ENCODE data around the gene CLRN3. TPM values are rescaled to one million over a fixed set of nuclear protein-coding genes. Genes with fewer than 3 reads are reported as not detected.

CLRN3 gene
- total and polyA plus RNA-seq, 2 of the 8 experiments (the other 6 are each of a cell fraction or from before 2014, with no cell fraction given) = not detected

DNA sequence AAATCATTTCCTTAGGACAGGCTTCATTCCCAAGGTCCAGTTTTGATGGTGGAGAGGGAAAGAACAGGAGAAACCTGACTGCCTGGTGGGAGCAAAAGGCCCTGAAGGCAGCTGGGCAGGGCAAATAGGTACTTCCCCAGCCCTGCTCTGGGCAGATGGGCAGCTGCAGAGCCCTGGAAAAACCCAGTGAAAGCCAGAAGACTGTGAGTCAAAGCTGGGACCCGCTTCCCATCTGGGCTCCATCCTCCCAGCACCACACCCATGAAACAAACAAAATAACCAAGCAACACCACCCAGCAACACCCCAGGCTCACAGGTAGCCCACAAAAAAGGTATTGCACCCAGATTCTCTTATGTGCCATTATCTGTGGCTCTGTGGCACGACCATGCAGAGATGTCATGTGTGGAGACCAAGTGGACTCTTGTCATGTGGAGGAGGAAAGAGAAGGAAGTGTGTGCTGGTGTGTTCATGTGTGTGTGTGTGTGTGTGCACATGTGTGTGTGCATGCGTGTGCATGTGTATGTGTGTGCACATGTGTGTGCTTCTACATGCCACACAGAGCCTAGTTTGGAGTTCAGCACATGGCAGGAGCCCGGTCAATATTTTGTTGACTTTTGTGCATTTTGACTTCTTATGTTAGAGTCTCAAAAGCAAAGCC lies 9.8 kb downstream of the CLRN3 start:
- Histone ChIP-seq H3K9me3 (ENCODE audit: insufficient read depth in 2 of 2, low read depth in 1 of 2, low read length in 1 of 2) (no peaks in the 10 kb centered on the region), H3K27me3 (replicated peaks in 1 of 4; ENCODE audit: control insufficient read depth in 3 of 4, extremely low read depth in 1 of 4, insufficient read depth in 3 of 4, low read length in 3 of 4) (no peaks in the 10 kb centered on the region), H2BK5ac (ENCODE audit: low read depth, low read length) (no peak overlapping the region), H3K4me1 (replicated peaks in 1 of 4; ENCODE audit: control insufficient read depth in 3 of 4, insufficient read depth in 4 of 4, low read length in 3 of 4) (no peaks in the 10 kb centered on the region; a peak in 2 of 7 replicates), H3K27ac (ENCODE audit: low read depth, low read length) (no peak overlapping the region), H4K20me1 (replicated peaks in 1 of 2; ENCODE audit: control insufficient read depth in 1 of 2, insufficient read depth in 2 of 2, low read length in 2 of 2) (no peaks in the 10 kb centered on the region), H3K4me3 (ENCODE audit: extremely low read depth in 1 of 4, insufficient read depth in 2 of 4, low read depth in 3 of 4, low read length in 4 of 4) (no peak overlapping the region), H2BK120ac (replicated peaks; ENCODE audit: low read depth, low read length) (no peak overlapping the region), H2AFZ (ENCODE audit: low read length) (no peak overlapping the region), H3K18ac (ENCODE audit: extremely low read depth, low read length) (no peak overlapping the region), H3K36me3 (ENCODE audit: control insufficient read depth in 2 of 4, insufficient read depth in 4 of 4, low read length in 3 of 4) (no peaks in the 10 kb centered on the region), H4K5ac (ENCODE audit: insufficient read length, low read depth, low read length) (no peak overlapping the region), H3K79me1 (ENCODE audit: low read depth, low read length) (no peaks in the 10 kb centered on the region), H4K91ac (replicated peaks; ENCODE audit: insufficient read length, low read length) (no peak overlapping the region), H2BK20ac (ENCODE audit: low read length) (no peak overlapping the region), H3K23me2 (ENCODE audit: low read depth, low read length) (no peaks in the 10 kb centered on the region), H3K4me2 (ENCODE audit: insufficient read depth in 1 of 2, low read depth in 2 of 2, low read length in 2 of 2) (no peak overlapping the region), H3K23ac (ENCODE audit: insufficient read length) (no peak overlapping the region), H4K8ac (ENCODE audit: extremely low read depth, insufficient read depth, low read length) (no peak overlapping the region), H2BK12ac (ENCODE audit: low read depth, low read length) (no peak overlapping the region), H3K79me2 (ENCODE audit: control insufficient read depth in 1 of 2, insufficient read depth in 2 of 2, low read length in 2 of 2) (no peaks in the 10 kb centered on the region), H3K56ac (replicated peaks; ENCODE audit: insufficient read length, low read depth, low read length) (no peak overlapping the region), H2AK5ac (ENCODE audit: low read depth, low read length) (no peak overlapping the region), H3K4ac (replicated peaks; ENCODE audit: insufficient read length, low read depth, low read length) (no peak overlapping the region), H3K14ac (ENCODE audit: insufficient read length) (no peak overlapping the region), H3K9ac (replicated peaks in 1 of 4; ENCODE audit: extremely low read depth in 1 of 4, low read depth in 3 of 4, low read length in 3 of 4) (no peak overlapping the region; a peak in 1 of 7 replicates), H2BK15ac (ENCODE audit: low read length) (no peak overlapping the region)
- ChIA-PET CTCF (ENCODE audit: partially characterized antibody) (interaction anchor here (1.5 kb wide), 1 partner anchor 59 kb away, joined by 4 read pairs; no protein-coding TSS in a partner anchor), POLR2A (ENCODE audit: partially characterized antibody) (no interaction called here)
- FAIRE-seq (no peak), DNase-seq (ENCODE audit: low read depth in 1 of 2, low spot score in 2 of 2) (peak in 1 of 2 experiments; percentile 11)
- TF ChIP-seq CHD2 (IDR thresholded peaks at IDR 0.05; ENCODE audit: low read length) (no peak), EZH2 (IDR thresholded peaks at IDR 0.05; ENCODE audit: low read depth, low read length, severe bottlenecking) (no peak), BACH1 (IDR thresholded peaks at IDR 0.05; ENCODE audit: low read length) (no peak), POU5F1 (IDR thresholded peaks at IDR 0.05; ENCODE audit: low read depth, low read length) (no peak), RNF2 (IDR thresholded peaks at IDR 0.05; ENCODE audit: borderline replicate concordance, low read depth, low read length, missing control alignments, poor library complexity, severe bottlenecking) (no peak), KDM4A (IDR thresholded peaks at IDR 0.05; ENCODE audit: low read depth, low read length, severe bottlenecking) (no peak), EP300 (IDR thresholded peaks at IDR 0.05; ENCODE audit: borderline replicate concordance in 1 of 2, low read depth in 2 of 2, low read length in 2 of 2) (no peak)
- TF ChIP-seq, protein P1, sequence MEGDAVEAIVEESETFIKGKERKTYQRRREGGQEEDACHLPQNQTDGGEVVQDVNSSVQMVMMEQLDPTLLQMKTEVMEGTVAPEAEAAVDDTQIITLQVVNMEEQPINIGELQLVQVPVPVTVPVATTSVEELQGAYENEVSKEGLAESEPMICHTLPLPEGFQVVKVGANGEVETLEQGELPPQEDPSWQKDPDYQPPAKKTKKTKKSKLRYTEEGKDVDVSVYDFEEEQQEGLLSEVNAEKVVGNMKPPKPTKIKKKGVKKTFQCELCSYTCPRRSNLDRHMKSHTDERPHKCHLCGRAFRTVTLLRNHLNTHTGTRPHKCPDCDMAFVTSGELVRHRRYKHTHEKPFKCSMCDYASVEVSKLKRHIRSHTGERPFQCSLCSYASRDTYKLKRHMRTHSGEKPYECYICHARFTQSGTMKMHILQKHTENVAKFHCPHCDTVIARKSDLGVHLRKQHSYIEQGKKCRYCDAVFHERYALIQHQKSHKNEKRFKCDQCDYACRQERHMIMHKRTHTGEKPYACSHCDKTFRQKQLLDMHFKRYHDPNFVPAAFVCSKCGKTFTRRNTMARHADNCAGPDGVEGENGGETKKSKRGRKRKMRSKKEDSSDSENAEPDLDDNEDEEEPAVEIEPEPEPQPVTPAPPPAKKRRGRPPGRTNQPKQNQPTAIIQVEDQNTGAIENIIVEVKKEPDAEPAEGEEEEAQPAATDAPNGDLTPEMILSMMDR (IDR thresholded peaks at IDR 0.05; ENCODE audit: control extremely low read depth in 1 of 3, insufficient read depth in 1 of 3, low read depth in 1 of 3, low read length in 3 of 3) = no peak
- WGBS, 2 experiments (ENCODE audit: extremely low coverage in 1 of 2, insufficient coverage in 1 of 2, insufficient read length in 1 of 2, insufficient replicate concordance in 2 of 2, low coverage in 1 of 2, low lambda C conversion rate in 2 of 2, missing lambda C conversion rate in 1 of 2) = 93% methylated on average over 4 of the region's 4 CpGs; no CpG with 5 or more reads in 1 of the 2 experiments

Measured in H1 (cell line).